GM15510 (cell line): ENCODE results near the gene RFX2.

Source experiments
- POLR2A ChIP-seq: IDR thresholded peaks from 3 replicates; pipeline ENCODE4 v1.6.1; 2011; ENCODE audit warnings: borderline replicate concordance; ENCODE audit not compliant: insufficient read length; ENCODE audit errors: extremely low read depth

The RFX2 gene

DNA sequence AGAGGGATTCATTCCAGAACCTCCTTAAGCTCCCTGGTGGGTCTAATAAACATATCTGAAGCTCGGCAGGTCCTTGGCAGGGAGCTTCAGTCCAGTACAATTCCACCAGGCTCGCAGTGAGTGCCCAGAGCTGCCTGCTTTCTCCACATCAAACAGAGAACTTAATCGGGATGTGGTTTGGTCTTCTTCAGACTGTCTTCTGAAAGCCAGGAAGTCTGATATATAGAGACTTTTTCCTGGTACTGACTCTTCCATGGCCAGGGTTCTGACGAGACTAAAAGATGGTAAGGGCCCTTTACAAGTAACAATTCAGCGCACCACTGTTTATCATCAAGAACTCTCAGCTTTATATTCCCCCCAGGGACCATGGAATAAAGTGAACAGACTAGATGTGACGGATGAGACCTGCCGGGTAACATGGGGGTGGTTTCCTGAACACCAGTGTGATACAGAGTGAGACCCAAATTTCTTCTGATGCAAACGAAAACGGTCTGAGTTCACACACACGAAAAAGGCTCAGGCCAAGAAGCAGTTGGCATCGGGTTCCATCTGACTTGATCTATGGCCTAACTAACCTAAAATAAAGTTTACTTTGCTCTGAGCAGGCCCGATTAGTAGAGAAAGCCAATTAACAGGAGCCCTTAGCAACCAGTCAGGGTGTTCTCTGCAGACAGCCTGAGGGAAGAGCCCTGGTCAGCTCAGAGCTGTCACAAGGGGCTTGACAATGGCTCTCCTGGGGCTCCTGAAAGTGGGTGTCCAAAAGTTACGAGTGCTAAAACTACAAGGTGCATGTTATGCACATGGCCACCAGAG is 161.3 kb downstream of the RFX2 start:
- TF ChIP-seq POLR2A: no peak

DNA sequence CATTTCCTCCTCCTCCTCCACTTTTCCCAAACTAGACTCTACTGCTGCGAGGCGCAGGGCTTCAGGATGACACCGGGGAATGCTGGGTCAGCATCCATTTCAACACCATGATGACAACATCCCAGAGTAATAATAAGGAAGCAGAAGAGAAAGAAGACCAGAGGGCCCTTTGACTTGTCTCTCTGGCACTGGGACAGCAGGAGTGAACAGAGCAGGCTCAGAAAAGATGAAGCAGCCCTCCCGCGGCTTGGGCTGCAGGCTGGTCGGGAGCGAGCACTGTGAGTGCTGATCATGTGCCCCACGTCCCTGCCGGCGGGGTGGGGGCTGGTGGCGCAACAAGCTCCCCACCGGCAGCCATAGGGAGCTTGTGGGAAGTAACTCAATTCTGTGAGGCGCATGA is 162.9 kb downstream of the RFX2 start:
- TF ChIP-seq POLR2A: no peak

DNA sequence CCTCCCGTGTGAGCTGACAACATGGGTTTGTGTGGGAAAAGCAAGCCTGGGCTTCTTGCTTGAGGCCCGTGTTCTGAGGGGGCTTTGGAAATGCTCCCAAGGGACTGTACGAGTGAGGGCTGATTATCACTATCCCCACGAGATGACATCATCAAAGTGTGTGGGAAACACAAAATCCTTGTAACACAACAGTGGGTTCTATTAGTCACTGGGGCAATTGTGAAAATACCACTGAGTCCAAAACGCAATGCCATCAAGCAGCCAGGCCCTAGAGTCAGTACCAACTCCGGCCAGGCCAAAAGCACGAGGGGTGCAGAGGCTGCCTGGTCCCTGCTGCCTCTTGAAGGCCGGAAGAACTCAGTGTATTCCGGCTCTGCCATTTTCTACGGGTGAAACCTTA is 166.7 kb downstream of the RFX2 start:
- TF ChIP-seq POLR2A: no peak
